ENCODE measurements around the gene PDE4D. TPM values are rescaled to one million over a fixed set of nuclear protein-coding genes. Genes with fewer than 3 reads are reported as not detected.

PDE4D gene
- total and polyA plus RNA-seq, 10 of the 15 experiments (the other 5 are each of a cell fraction or from before 2014, with no cell fraction given): 0.87 to 4.1 (median 2.2) TPM

DNA sequence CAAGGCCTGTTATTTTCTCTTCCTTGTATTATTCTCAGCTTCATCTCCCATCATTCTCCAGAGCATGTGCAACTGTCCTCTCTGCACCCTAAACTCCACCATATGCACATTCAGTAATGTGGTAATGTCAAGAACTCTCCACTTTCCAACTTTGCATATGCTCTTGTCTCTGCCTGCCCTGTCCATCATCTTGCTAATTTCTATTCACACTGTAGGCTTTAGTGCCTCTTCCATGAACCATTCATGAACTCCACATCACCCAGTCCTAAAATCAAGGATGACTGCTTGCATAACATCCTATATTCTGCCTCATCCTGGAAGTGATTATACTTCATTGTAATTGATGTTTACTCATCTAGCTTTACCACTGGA, 354.8 kb downstream of the PDE4D start:
- intact Hi-C loops (cut with micrococcal nuclease; ENCODE audit: unreplicated experiment) (no loop called here), in situ Hi-C loops (cut with MboI) (no loop called here)
- no peaks in the 10 kb centered on the region for H3K4me1 ChIP-seq (ENCODE audit: control insufficient read depth, insufficient read depth, low read length)
- H3K27ac ChIP-seq (ENCODE audit: control insufficient read depth, insufficient read depth): no peak overlapping the region
- no peaks in the 10 kb centered on the region for H3K9me3 ChIP-seq (replicated peaks; ENCODE audit: control insufficient read depth, insufficient read depth, low read length)
- no peaks in the 10 kb centered on the region for H4K20me1 ChIP-seq (ENCODE audit: control insufficient read depth, insufficient read depth)
- no peaks in the 10 kb centered on the region for H3K36me3 ChIP-seq (ENCODE audit: control insufficient read depth in 2 of 2, insufficient read depth in 2 of 2, low read length in 1 of 2)
- no peak for FAIRE-seq
- H3K4me2 ChIP-seq (ENCODE audit: control insufficient read depth, insufficient read depth): no peak overlapping the region
- ChIA-PET CTCF (interaction anchor here (1.1 kb wide), 1 partner anchor 82 kb away, joined by 3 read pairs; no protein-coding TSS in a partner anchor), POLR2A (interaction anchor here (0.6 kb wide), 1 partner anchor 13 kb away, joined by 3 read pairs; no protein-coding TSS in a partner anchor), RAD21 (ENCODE audit: unreplicated experiment) (interaction anchor here (0.7 kb wide), 1 partner anchor 127 kb away, joined by 3 read pairs; no protein-coding TSS in a partner anchor), SMC1A (ENCODE audit: uncharacterized antibody, unreplicated experiment) (interaction anchor here (1.2 to 1.3 kb wide), 2 partner anchors 12 to 21 kb away, joined by 3 read pairs; no protein-coding TSS in a partner anchor)
- no peaks in the 10 kb centered on the region for H3K27me3 ChIP-seq (replicated peaks in 1 of 2; ENCODE audit: control insufficient read depth in 2 of 2, insufficient read depth in 2 of 2, low read length in 1 of 2)
- no peak for ATAC-seq
- no peak overlapping the region for H3K9ac ChIP-seq (ENCODE audit: control insufficient read depth, insufficient read depth, low read length)
- BruUV-seq (replicated peaks): no TSS peak
- no peak overlapping the region for H2AFZ ChIP-seq (ENCODE audit: control insufficient read depth, low read depth, low read length)
- no peaks in the 10 kb centered on the region for H3K79me2 ChIP-seq (ENCODE audit: control insufficient read depth, insufficient read depth, low read length)
- TF ChIP-seq EP300 (IDR thresholded peaks at IDR 0.05; ENCODE audit: borderline replicate concordance in 1 of 2, control insufficient read depth in 1 of 2, low read depth in 2 of 2, low read length in 2 of 2): no peak
- no peak for TF ChIP-seq SUPT20H (IDR thresholded peaks at IDR 0.05; ENCODE audit: borderline replicate concordance, control insufficient read depth, low read depth, low read length)
- TF ChIP-seq SREBF2 (IDR thresholded peaks at IDR 0.05; ENCODE audit: low read length): no peak
- TF ChIP-seq, protein P1, sequence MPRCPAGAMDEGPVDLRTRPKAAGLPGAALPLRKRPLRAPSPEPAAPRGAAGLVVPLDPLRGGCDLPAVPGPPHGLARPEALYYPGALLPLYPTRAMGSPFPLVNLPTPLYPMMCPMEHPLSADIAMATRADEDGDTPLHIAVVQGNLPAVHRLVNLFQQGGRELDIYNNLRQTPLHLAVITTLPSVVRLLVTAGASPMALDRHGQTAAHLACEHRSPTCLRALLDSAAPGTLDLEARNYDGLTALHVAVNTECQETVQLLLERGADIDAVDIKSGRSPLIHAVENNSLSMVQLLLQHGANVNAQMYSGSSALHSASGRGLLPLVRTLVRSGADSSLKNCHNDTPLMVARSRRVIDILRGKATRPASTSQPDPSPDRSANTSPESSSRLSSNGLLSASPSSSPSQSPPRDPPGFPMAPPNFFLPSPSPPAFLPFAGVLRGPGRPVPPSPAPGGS (IDR thresholded peaks at IDR 0.05; ENCODE audit: borderline replicate concordance, insufficient read depth, low read depth, low read length, poor library complexity, severe bottlenecking): no peak
- TF ChIP-seq NFYA (IDR thresholded peaks at IDR 0.05; ENCODE audit: borderline replicate concordance, low read depth, low read length): no peak
- TF ChIP-seq SIN3A (IDR thresholded peaks at IDR 0.05; ENCODE audit: low read depth, low read length): no peak
- TF ChIP-seq FOXK2 (IDR thresholded peaks at IDR 0.05): no peak
- TF ChIP-seq, protein P2, sequence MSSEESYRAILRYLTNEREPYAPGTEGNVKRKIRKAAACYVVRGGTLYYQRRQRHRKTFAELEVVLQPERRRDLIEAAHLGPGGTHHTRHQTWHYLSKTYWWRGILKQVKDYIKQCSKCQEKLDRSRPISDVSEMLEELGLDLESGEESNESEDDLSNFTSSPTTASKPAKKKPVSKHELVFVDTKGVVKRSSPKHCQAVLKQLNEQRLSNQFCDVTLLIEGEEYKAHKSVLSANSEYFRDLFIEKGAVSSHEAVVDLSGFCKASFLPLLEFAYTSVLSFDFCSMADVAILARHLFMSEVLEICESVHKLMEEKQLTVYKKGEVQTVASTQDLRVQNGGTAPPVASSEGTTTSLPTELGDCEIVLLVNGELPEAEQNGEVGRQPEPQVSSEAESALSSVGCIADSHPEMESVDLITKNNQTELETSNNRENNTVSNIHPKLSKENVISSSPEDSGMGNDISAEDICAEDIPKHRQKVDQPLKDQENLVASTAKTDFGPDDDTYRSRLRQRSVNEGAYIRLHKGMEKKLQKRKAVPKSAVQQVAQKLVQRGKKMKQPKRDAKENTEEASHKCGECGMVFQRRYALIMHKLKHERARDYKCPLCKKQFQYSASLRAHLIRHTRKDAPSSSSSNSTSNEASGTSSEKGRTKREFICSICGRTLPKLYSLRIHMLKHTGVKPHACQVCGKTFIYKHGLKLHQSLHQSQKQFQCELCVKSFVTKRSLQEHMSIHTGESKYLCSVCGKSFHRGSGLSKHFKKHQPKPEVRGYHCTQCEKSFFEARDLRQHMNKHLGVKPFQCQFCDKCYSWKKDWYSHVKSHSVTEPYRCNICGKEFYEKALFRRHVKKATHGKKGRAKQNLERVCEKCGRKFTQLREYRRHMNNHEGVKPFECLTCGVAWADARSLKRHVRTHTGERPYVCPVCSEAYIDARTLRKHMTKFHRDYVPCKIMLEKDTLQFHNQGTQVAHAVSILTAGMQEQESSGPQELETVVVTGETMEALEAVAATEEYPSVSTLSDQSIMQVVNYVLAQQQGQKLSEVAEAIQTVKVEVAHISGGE (CRISPR knock-in tag; IDR thresholded peaks at IDR 0.05): no peak
- TF ChIP-seq TARDBP (IDR thresholded peaks at IDR 0.05; ENCODE audit: borderline replicate concordance): no peak
- TF ChIP-seq PML (IDR thresholded peaks at IDR 0.05; ENCODE audit: low read length): no peak
- no peak for TF ChIP-seq YBX1 (IDR thresholded peaks at IDR 0.05)
- TF ChIP-seq ZNF217 (IDR thresholded peaks at IDR 0.05): no peak
- no peak for TF ChIP-seq MYB (IDR thresholded peaks at IDR 0.05; ENCODE audit: borderline replicate concordance, low read depth, low read length)
- TF ChIP-seq, protein P3, sequence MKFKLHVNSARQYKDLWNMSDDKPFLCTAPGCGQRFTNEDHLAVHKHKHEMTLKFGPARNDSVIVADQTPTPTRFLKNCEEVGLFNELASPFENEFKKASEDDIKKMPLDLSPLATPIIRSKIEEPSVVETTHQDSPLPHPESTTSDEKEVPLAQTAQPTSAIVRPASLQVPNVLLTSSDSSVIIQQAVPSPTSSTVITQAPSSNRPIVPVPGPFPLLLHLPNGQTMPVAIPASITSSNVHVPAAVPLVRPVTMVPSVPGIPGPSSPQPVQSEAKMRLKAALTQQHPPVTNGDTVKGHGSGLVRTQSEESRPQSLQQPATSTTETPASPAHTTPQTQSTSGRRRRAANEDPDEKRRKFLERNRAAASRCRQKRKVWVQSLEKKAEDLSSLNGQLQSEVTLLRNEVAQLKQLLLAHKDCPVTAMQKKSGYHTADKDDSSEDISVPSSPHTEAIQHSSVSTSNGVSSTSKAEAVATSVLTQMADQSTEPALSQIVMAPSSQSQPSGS (IDR thresholded peaks at IDR 0.05; ENCODE audit: low read length): no peak
- TF ChIP-seq NR2C2 (IDR thresholded peaks at IDR 0.05; ENCODE audit: borderline replicate concordance, control insufficient read depth, insufficient read length, low read depth): no peak
- TF ChIP-seq NR2C1 (IDR thresholded peaks at IDR 0.05): no peak
- no peak overlapping the region for H3K4me3 ChIP-seq
- no peak for DNase-seq (ENCODE audit: low read depth, low spot score)

Measured in GM12878 (cell line).